Heart right ventricle (tissue), 16 donors: ENCODE data around the gene LINGO4. TPM values are rescaled to one million over a fixed set of nuclear protein-coding genes. Genes with fewer than 3 reads are reported as not detected.
A peak's percentile ranks its signal among the peaks of the same experiment; 100 is the strongest.

Experiments
- ATAC-seq, 8 donors: fragments of 200-7000 bp; cut with Tn5 transposase; one replicate each; pipeline ENCODE4 v1.9.1; 2020; ENCODE audit warnings: mild to moderate bottlenecking in 8 of 8, moderate library complexity in 8 of 8, moderate number of reproducible peaks in 1 of 8
- DNase-seq, 2 donors: peaks; one replicate each; pipeline ENCODE4 v3.0.0-alpha.2; 2020
- H3K27ac ChIP-seq, 10 donors: fragments of 200-600 bp; sonication (generic) in 2 of 10; one replicate each; pipeline versions ENCODE4 v1.5.0 to v1.8.0; 2020 to 2022; ENCODE audit warnings: mild to moderate bottlenecking in 3 of 10
- H3K27me3 ChIP-seq, 7 donors: fragments of 200-600 bp; one replicate each; pipeline ENCODE4 v1.8.0; 2021 to 2022; ENCODE audit warnings: mild to moderate bottlenecking in 2 of 7
- H3K36me3 ChIP-seq, 9 donors: fragments of 200-600 bp; sonication (generic) in 1 of 9; one replicate each; pipeline versions ENCODE4 v1.5.0 to v1.8.0; 2020 to 2022; ENCODE audit warnings: mild to moderate bottlenecking in 2 of 9
- H3K4me1 ChIP-seq, 9 donors: fragments of 200-600 bp; sonication (generic) in 1 of 9; one replicate each; pipeline versions ENCODE4 v1.5.0 to v1.8.0; 2020 to 2022; ENCODE audit warnings: mild to moderate bottlenecking in 4 of 9
- H3K4me3 ChIP-seq, 10 donors: fragments of 200-600 bp; sonication (generic) in 2 of 10; one replicate each; pipeline versions ENCODE4 v1.5.0 to v1.8.0; 2020 to 2022; ENCODE audit warnings: mild to moderate bottlenecking in 7 of 10, moderate library complexity in 2 of 10
- H3K9me3 ChIP-seq, 11 donors: fragments of 200-600 bp in 10 of 11; sonication (generic) in 2 of 11; one replicate each; pipeline versions ENCODE4 v1.5.0 to v1.8.0; 2013 to 2022; ENCODE audit warnings: mild to moderate bottlenecking in 2 of 11, control low read depth in 1 of 11, moderate library complexity in 1 of 11
- WGBS, 2 donors: extraction: QIAGEN DNeasy Blood & Tissue Kit; methylation state at CpG; one replicate each; pipeline ENCODE4 v1.1.7; 2013; ENCODE audit warnings: inconsistent platforms in 1 of 2; 5-methylcytosine and 5-hydroxymethylcytosine counted together
- intact Hi-C, 10 donors: fragments of 100-400 bp; cut with DNase I; formaldehyde crosslinking; loops; one replicate each; pipeline versions ENCODE4 v1.11.1 to v1.14.2; 2022
- polyA plus RNA-seq, 2 donors: library from polyadenylated mRNA; stranded (reverse); fragments of 200-250 nt; gene quantifications; one replicate each; pipeline ENCODE4 v1.2.3, GENCODE V29; 2013
- total RNA-seq, 10 donors: library from RNA; stranded (reverse); fragmentation: NEBNext Ultra II Directional in 3 of 10; extraction: Animal tissue kit (Norgen Biotek cat#: 25700) in 3 of 10; gene quantifications; one replicate each; pipeline versions ENCODE4 v1.2.1 to v1.2.4, GENCODE V29; 2021 to 2023
- TF ChIP-seq, protein P1 (sequence below), 9 donors: fragments of 200-600 bp; sonication (generic) in 2 of 9; IDR thresholded peaks; one replicate each; pipeline versions ENCODE4 v1.5.0 to v1.8.0; 2021 to 2022; ENCODE audit warnings: antibody characterized with exemption in 9 of 9, mild to moderate bottlenecking in 5 of 9, moderate library complexity in 1 of 9
- donor health status: Arrhythmogenic right ventricular cardiomyopathy.
- donor health status: ischemic (EF 13 %, LVEDD 7.1; RV severe dilation, severe dysfunction).
- donor health status: healthy with polysubstance abuse.
- donor health status: DM: no; HTN: yes; CAD: no.
- donor health status: DM: no; HTN: no; CAD: no.
- donor health status: ischemic (EF 25% LVEDD 6.9; RV normal size, moderate dysfunction).
- donor health status: ischemic (EF 25% LVEDD 5.7; RV mildly dilated, moderate dysfunction).
- donor health status: healthy.
- donor health status: DM: yes; HTN: yes; CAD: no.
- donor health status: Ischemic cardiomyopathy.
- donor health status: ischemic (EF 35%, LVEDD 5.7; RV mildly dilated, moderate dysfunction).
- donor health status: nonischemic (EF 11% LVEDD 7.7; RV severe dilation, severe dysfunction).
- donor health status: DM: yes; HTN: yes; CAD: no.
- donor health status: PGD.
- donor health status: ischemic (EF 29% LVEDD 5.4; RV normal size, mild dysfunction).
- donor health status: nonischemic (EF 23%, LVEDD 6.1; RV moderate dilation, normal function).

The LINGO4 gene
- total and polyA plus RNA-seq, 12 donors = 0.10 to 2.7 (median 0.68) TPM

DNA sequence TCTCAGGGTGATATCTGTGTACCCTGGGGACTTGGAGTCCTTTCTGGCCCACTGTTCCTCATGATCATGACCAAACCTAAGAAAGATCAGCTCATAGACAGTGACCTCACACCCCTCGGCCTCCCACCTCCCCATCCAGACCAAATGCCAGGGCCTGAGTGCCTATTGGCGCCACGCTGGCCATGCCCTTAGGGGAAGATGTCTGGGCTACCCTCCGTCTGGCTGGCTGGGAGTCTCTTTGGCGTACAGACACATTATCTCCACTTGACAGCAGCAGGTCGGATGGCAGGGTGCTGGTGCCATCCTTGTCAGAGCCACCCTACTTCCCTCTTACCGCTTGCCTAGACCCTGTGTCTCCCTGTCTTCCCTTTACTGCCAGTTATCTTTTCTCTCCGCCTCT, 18.0 kb upstream of the LINGO4 start:
- TF ChIP-seq, protein P1, sequence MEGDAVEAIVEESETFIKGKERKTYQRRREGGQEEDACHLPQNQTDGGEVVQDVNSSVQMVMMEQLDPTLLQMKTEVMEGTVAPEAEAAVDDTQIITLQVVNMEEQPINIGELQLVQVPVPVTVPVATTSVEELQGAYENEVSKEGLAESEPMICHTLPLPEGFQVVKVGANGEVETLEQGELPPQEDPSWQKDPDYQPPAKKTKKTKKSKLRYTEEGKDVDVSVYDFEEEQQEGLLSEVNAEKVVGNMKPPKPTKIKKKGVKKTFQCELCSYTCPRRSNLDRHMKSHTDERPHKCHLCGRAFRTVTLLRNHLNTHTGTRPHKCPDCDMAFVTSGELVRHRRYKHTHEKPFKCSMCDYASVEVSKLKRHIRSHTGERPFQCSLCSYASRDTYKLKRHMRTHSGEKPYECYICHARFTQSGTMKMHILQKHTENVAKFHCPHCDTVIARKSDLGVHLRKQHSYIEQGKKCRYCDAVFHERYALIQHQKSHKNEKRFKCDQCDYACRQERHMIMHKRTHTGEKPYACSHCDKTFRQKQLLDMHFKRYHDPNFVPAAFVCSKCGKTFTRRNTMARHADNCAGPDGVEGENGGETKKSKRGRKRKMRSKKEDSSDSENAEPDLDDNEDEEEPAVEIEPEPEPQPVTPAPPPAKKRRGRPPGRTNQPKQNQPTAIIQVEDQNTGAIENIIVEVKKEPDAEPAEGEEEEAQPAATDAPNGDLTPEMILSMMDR (IDR thresholded peaks at IDR 0.05) = no peak
- Histone ChIP-seq H3K27ac (no peak overlapping the region), H3K4me1 (peaks cover 0 to 18% (median 3%) of the 10 kb centered on the region in 9 donors), H3K9me3 (no peaks in the 10 kb centered on the region), H3K4me3 (no peak overlapping the region), H3K27me3 (no peaks in the 10 kb centered on the region), H3K36me3 (no peaks in the 10 kb centered on the region)
- 78 to 83% methylated on average over 8 of the region's 8 CpGs for WGBS, 2 donors
- no peak for DNase-seq
- intact Hi-C loops = no loop called here
- ATAC-seq = no peak

DNA sequence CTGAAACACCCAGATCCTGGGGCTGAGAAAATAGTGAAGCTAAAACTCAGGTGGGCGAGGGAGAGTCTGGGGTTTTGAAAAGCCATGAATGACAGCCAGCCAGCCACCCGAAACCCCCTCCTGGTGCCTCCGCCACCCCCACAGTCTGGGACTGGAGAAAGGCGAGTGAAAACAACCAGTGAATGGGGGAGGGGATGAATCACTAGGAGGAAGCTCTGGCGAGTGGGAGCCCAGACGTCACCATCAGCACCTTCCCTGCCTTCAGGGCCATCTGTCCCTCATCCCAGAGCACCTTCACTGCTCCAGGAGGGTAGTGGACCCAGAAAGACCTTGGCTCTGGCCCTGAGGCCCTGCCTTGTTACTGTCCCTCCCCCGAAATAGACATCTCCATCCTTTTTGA, 17.2 kb upstream of the LINGO4 start:
- Histone ChIP-seq H3K9me3 (no peaks in the 10 kb centered on the region), H3K27me3 (no peaks in the 10 kb centered on the region), H3K27ac (no peak overlapping the region), H3K4me3 (no peak overlapping the region), H3K36me3 (no peaks in the 10 kb centered on the region), H3K4me1 (peaks cover 0 to 16% (median 3%) of the 10 kb centered on the region in 9 donors)
- intact Hi-C loops = no loop called here
- WGBS, 2 donors = 58 to 64% methylated on average over 7 of the region's 7 CpGs
- TF ChIP-seq, protein P1 (IDR thresholded peaks at IDR 0.05) = no peak
- DNase-seq (no peak), ATAC-seq (no peak)

DNA sequence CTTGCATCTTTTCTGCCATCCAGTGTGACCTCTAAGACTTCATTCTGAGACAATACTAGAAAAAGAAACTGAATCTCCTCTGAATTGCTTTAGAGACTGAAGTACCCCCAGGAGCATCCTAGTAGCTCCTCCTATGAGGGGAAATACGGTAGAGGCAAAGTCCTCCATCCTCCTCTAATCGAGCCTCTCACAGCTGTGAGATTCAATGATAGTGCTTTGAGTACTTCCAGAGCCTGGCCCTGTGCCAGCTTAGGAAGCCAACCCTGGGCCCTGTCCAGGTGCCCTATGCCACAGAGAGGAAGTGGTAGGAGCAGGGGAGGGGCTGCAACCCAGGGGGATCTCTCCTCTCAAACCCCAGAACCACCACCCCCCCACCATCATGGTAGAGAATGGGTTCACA, 15.7 kb upstream of the LINGO4 start:
- Histone ChIP-seq H3K4me3 (no peak overlapping the region), H3K27ac (no peak overlapping the region), H3K36me3 (peaks cover 0 to 6% (median 0%) of the 10 kb centered on the region in 9 donors), H3K4me1 (peaks cover 0 to 10% (median 3%) of the 10 kb centered on the region in 9 donors), H3K27me3 (no peaks in the 10 kb centered on the region), H3K9me3 (no peaks in the 10 kb centered on the region)
- TF ChIP-seq, protein P1 (IDR thresholded peaks at IDR 0.05) = no peak
- WGBS, 2 donors = 9 to 11% methylated on average over 2 of the region's 2 CpGs
- intact Hi-C loops = no loop called here
- DNase-seq = peak in 1 of 2 donors; percentile 37
- peak in 2 of 8 donors; percentile 27 to 29 for ATAC-seq

DNA sequence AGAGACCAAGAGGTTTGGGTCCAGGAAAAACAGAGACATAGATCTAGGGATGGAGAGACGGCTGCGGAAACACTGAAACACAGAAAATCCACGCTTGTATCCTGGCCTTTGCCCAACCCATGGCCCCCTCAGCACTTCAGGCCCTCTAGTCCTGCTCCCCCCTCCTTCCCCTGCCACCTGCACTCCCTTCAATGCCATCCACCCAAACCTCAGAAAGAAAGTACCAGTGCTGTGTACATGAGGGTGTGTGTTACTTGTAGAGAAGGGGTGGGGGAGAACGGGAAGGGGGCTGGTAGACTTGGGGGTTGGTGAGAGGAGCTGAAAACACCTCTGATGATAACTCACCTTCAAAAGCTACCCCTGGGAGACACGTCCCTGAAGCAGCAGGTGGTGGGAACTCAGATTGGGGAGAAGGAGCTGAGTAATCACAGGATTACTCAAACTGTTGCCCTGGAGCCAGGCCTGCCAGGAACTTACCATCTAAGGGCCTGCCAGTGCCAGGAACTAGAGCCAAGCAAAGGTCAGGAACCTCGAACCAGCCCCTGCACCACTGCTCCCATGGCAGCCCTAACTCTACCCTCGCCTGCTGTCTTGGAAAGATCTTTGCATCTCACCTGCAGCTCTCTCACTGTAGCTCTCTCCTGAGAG, 14.9 kb upstream of the LINGO4 start:
- no peak overlapping the region for H3K4me3 ChIP-seq
- intact Hi-C loops = no loop called here
- no peaks in the 10 kb centered on the region for H3K9me3 ChIP-seq
- TF ChIP-seq, protein P1 (IDR thresholded peaks at IDR 0.05) = no peak
- WGBS, 2 donors = 71 to 75% methylated on average over 7 of the region's 7 CpGs
- H3K27ac ChIP-seq = no peak overlapping the region
- H3K4me1 ChIP-seq = peaks cover 0 to 9% (median 0%) of the 10 kb centered on the region in 9 donors
- DNase-seq = no peak
- H3K27me3 ChIP-seq = no peaks in the 10 kb centered on the region
- peaks cover 0 to 8% (median 0%) of the 10 kb centered on the region in 9 donors for H3K36me3 ChIP-seq
- ATAC-seq = peak in 1 of 8 donors; percentile 62
